ENCODE results near the gene SEC14L6. TPM values are rescaled to one million over a fixed set of nuclear protein-coding genes. Genes with fewer than 3 reads are reported as not detected.
A peak's percentile ranks its signal among the peaks of the same experiment; 100 is the strongest.
"Not testable (repeated sequence)": the region's sequence is repeated elsewhere in the genome, so short reads cannot be mapped to it uniquely, and the experiment has no call there.

The SEC14L6 gene
- not detected for total RNA-seq
- polyA plus RNA-seq, result 0.18 TPM

- H3K27me3 ChIP-seq (ENCODE audit: insufficient read depth, low read length, poor library complexity, severe bottlenecking), result no peaks in the 10 kb centered on the region
- H3K4me3 ChIP-seq (ENCODE audit: low read length), result no peak within 1 kb of the TSS
- H3K36me3 ChIP-seq (ENCODE audit: insufficient read depth, low read length), result no peaks in the 10 kb centered on the region
- Mint-ChIP-seq H3K27me3 (peaks cover 29 to 55% of the 10 kb centered on the region in 2 donors), H3K36me3 (no peaks in the 10 kb centered on the region), H3K9me3 (no peaks in the 10 kb centered on the region), H3K27ac (peak within 1 kb of the TSS in 1 of 8 donors; percentile 54), H3K4me1 (peaks cover 3 to 6% (median 4%) of the 10 kb centered on the region in 3 donors), H3K4me3 (no peak within 1 kb of the TSS)
- no peak for DNase-seq
- H3K27ac ChIP-seq (ENCODE audit: low read depth, low read length), result no peak within 1 kb of the TSS
- ChIA-PET POLR2A (no interaction called here), CTCF (no interaction called here)
- H3K4me1 ChIP-seq (ENCODE audit: insufficient read depth, low read length), result no peaks in the 10 kb centered on the region
- H3K9me3 ChIP-seq (ENCODE audit: low read length), result no peaks in the 10 kb centered on the region
These were observed at the start of gene SEC14L6 for GRCh38 chr22:30546616-30547015. Gene SEC14L6 (minus strand): TSS chr22:30546741. CDS start chr22:30546682, 59 bp downstream.

- Histone ChIP-seq H3K4me1 (ENCODE audit: insufficient read depth, low read length) (peaks cover under 1% of the 10 kb centered on the region), H3K27me3 (ENCODE audit: insufficient read depth, low read length, poor library complexity, severe bottlenecking) (no peaks in the 10 kb centered on the region), H3K4me3 (ENCODE audit: low read length) (no peak overlapping the region), H3K36me3 (ENCODE audit: insufficient read depth, low read length) (no peaks in the 10 kb centered on the region), H3K27ac (ENCODE audit: low read depth, low read length) (no peak overlapping the region), H3K9me3 (ENCODE audit: low read length) (no peaks in the 10 kb centered on the region)
- no peak overlapping the region for H3K4me3 Mint-ChIP-seq
- H3K36me3 Mint-ChIP-seq, result no peaks in the 10 kb centered on the region
- no peak overlapping the region for H3K27ac Mint-ChIP-seq
- H3K4me1 Mint-ChIP-seq, result no peaks in the 10 kb centered on the region
- H3K27me3 Mint-ChIP-seq, result peaks cover 0 to 15% of the 10 kb centered on the region in 2 donors
- ChIA-PET CTCF (interaction anchor here (0.8 kb wide), 1 partner anchor 10 kb away, joined by 3 read pairs; no protein-coding TSS in a partner anchor), POLR2A (no interaction called here)
- no peaks in the 10 kb centered on the region for H3K9me3 Mint-ChIP-seq
- DNase-seq, result no peak
These were observed 49.7 kb upstream of the SEC14L6 start for GRCh38 chr22:30596199-30596598.

- not testable (repeated sequence) for H3K9me3 ChIP-seq (ENCODE audit: low read length); H3K9me3 Mint-ChIP-seq; H3K27me3 ChIP-seq (ENCODE audit: insufficient read depth, low read length, poor library complexity, severe bottlenecking); H3K4me1 ChIP-seq (ENCODE audit: insufficient read depth, low read length); H3K4me3 Mint-ChIP-seq; DNase-seq; H3K27ac Mint-ChIP-seq
- H3K4me1 Mint-ChIP-seq, result peaks cover 0 to 13% (median 0%) of the 10 kb centered on the region in 3 donors
- H3K27me3 Mint-ChIP-seq, result peaks cover 0 to 13% of the 10 kb centered on the region in 2 donors
- peaks cover 2 to 25% (median 8%) of the 10 kb centered on the region in 3 donors for H3K36me3 Mint-ChIP-seq
- CTCF ChIA-PET, result interaction anchor here (1.0 to 1.3 kb wide), 2 partner anchors 14 to 15 kb away, joined by 3 to 5 read pairs; partner anchors contain the start of gene TCN2
- Histone ChIP-seq H3K4me3 (ENCODE audit: low read length) (peak overlapping the region; percentile 86), H3K27ac (ENCODE audit: low read depth, low read length) (peak overlapping the region; percentile 82), H3K36me3 (ENCODE audit: insufficient read depth, low read length) (peaks cover 13% of the 10 kb centered on the region)
- POLR2A ChIA-PET, result interaction anchor here (0.7 to 1.4 kb wide), 3 partner anchors 377 to 1070 kb away, joined by 3 to 4 read pairs (median 4); partner anchors contain the start of genes MORC2, PISD and TUG1
These were observed 45.8 kb upstream of the SEC14L6 start for GRCh38 chr22:30592360-30592713.

GRCh38 chr22:30591588-30592359, 45.2 kb upstream of the SEC14L6 start, which contains the start of gene PES1:
Gene PES1 (minus strand): TSS chr22:30591910. CDS start chr22:30591833, 77 bp downstream.
- no peak within 1 kb of the TSS for H3K27ac Mint-ChIP-seq
- Histone ChIP-seq H3K27ac (ENCODE audit: low read depth, low read length) (peak within 1 kb of the TSS; percentile 82), H3K36me3 (ENCODE audit: insufficient read depth, low read length) (peaks cover 19% of the 10 kb centered on the region), H3K4me1 (ENCODE audit: insufficient read depth, low read length) (peaks cover 10% of the 10 kb centered on the region), H3K27me3 (ENCODE audit: insufficient read depth, low read length, poor library complexity, severe bottlenecking) (no peaks in the 10 kb centered on the region), H3K4me3 (ENCODE audit: low read length) (peak within 1 kb of the TSS; percentile 86), H3K9me3 (ENCODE audit: low read length) (no peaks in the 10 kb centered on the region)
- ChIA-PET POLR2A (interaction anchor here (0.8 to 1.4 kb wide), 3 partner anchors 43 to 1070 kb away, joined by 3 to 7 read pairs (median 4); partner anchors contain the start of genes MORC2, PISD, SLC35E4 and TUG1), CTCF (interaction anchor here (1.0 to 1.9 kb wide), 3 partner anchors 11 to 43 kb away, joined by 3 to 7 read pairs (median 5); partner anchors contain the start of genes SLC35E4 and TCN2)
- no peaks in the 10 kb centered on the region for H3K9me3 Mint-ChIP-seq
- peaks cover 6 to 30% (median 12%) of the 10 kb centered on the region in 3 donors for H3K36me3 Mint-ChIP-seq
- H3K4me3 Mint-ChIP-seq, result no peak within 1 kb of the TSS
- peaks cover 0 to 10% of the 10 kb centered on the region in 2 donors for H3K27me3 Mint-ChIP-seq
- peak; percentile 88 to 97 (median 96) for DNase-seq
- H3K4me1 Mint-ChIP-seq, result peaks cover 0 to 13% (median 0%) of the 10 kb centered on the region in 3 donors

GRCh38 chr22:30591191-30591587, 44.6 kb upstream of the SEC14L6 start:
- peaks cover 0 to 10% of the 10 kb centered on the region in 2 donors for H3K27me3 Mint-ChIP-seq
- no peak overlapping the region for H3K4me3 Mint-ChIP-seq
- DNase-seq, result no peak
- no peaks in the 10 kb centered on the region for H3K27me3 ChIP-seq (ENCODE audit: insufficient read depth, low read length, poor library complexity, severe bottlenecking)
- H3K27ac ChIP-seq (ENCODE audit: low read depth, low read length), result peak overlapping the region; percentile 82
- CTCF ChIA-PET, result interaction anchor here (1.0 to 1.9 kb wide), 2 partner anchors 12 to 44 kb away, joined by 3 to 7 read pairs; partner anchors contain the start of gene SLC35E4
- no peak overlapping the region for H3K27ac Mint-ChIP-seq
- H3K4me1 Mint-ChIP-seq, result peaks cover 0 to 13% (median 0%) of the 10 kb centered on the region in 3 donors
- no peaks in the 10 kb centered on the region for H3K9me3 Mint-ChIP-seq
- H3K4me3 ChIP-seq (ENCODE audit: low read length), result peak overlapping the region; percentile 86
- H3K36me3 ChIP-seq (ENCODE audit: insufficient read depth, low read length), result peaks cover 25% of the 10 kb centered on the region
- peaks cover 11 to 36% (median 15%) of the 10 kb centered on the region in 3 donors for H3K36me3 Mint-ChIP-seq
- POLR2A ChIA-PET, result interaction anchor here (1.0 to 1.4 kb wide), 2 partner anchors 44 to 378 kb away, joined by 4 to 7 read pairs; partner anchors contain the start of genes MORC2, SLC35E4 and TUG1
- H3K9me3 ChIP-seq (ENCODE audit: low read length), result no peaks in the 10 kb centered on the region
- H3K4me1 ChIP-seq (ENCODE audit: insufficient read depth, low read length), result peaks cover 10% of the 10 kb centered on the region

- DNase-seq, result no peak
- H3K27ac ChIP-seq (ENCODE audit: low read depth, low read length), result no peak overlapping the region
- peaks cover 17 to 83% (median 23%) of the 10 kb centered on the region in 3 donors for H3K36me3 Mint-ChIP-seq
- H3K9me3 Mint-ChIP-seq, result no peaks in the 10 kb centered on the region
- CTCF ChIA-PET, result no interaction called here
- H3K9me3 ChIP-seq (ENCODE audit: low read length), result no peaks in the 10 kb centered on the region
- H3K4me3 ChIP-seq (ENCODE audit: low read length), result no peak overlapping the region
- H3K4me1 ChIP-seq (ENCODE audit: insufficient read depth, low read length), result peaks cover 10% of the 10 kb centered on the region
- H3K4me1 Mint-ChIP-seq, result peaks cover 0 to 13% (median 0%) of the 10 kb centered on the region in 3 donors
- peak overlapping the region in 1 of 7 donors; percentile 60 for H3K4me3 Mint-ChIP-seq
- H3K27me3 ChIP-seq (ENCODE audit: insufficient read depth, low read length, poor library complexity, severe bottlenecking), result no peaks in the 10 kb centered on the region
- POLR2A ChIA-PET, result interaction anchor here (0.6 kb wide), 1 partner anchor 533 kb away, joined by 4 read pairs; no protein-coding TSS in a partner anchor
- H3K27me3 Mint-ChIP-seq, result no peaks in the 10 kb centered on the region
- H3K27ac Mint-ChIP-seq, result peak overlapping the region in 1 of 8 donors; percentile 29
- peaks cover 67% of the 10 kb centered on the region for H3K36me3 ChIP-seq (ENCODE audit: insufficient read depth, low read length)
These were observed 39.9 kb upstream of the SEC14L6 start for GRCh38 chr22:30586414-30586813.

GRCh38 chr22:30584441-30584840, 37.9 kb upstream of the SEC14L6 start:
- no peak for DNase-seq
- H3K27ac Mint-ChIP-seq, result no peak overlapping the region
- H3K36me3 ChIP-seq (ENCODE audit: insufficient read depth, low read length), result peaks cover 86% of the 10 kb centered on the region
- no peaks in the 10 kb centered on the region for H3K4me1 ChIP-seq (ENCODE audit: insufficient read depth, low read length)
- no peaks in the 10 kb centered on the region for H3K27me3 Mint-ChIP-seq
- no peak overlapping the region for H3K4me3 ChIP-seq (ENCODE audit: low read length)
- H3K36me3 Mint-ChIP-seq, result peaks cover 21 to 99% (median 21%) of the 10 kb centered on the region in 3 donors
- no peaks in the 10 kb centered on the region for H3K27me3 ChIP-seq (ENCODE audit: insufficient read depth, low read length, poor library complexity, severe bottlenecking)
- H3K9me3 Mint-ChIP-seq, result no peaks in the 10 kb centered on the region
- peaks cover 0 to 2% (median 0%) of the 10 kb centered on the region in 3 donors for H3K4me1 Mint-ChIP-seq
- no peaks in the 10 kb centered on the region for H3K9me3 ChIP-seq (ENCODE audit: low read length)
- ChIA-PET CTCF (no interaction called here), POLR2A (no interaction called here)
- no peak overlapping the region for H3K4me3 Mint-ChIP-seq
- H3K27ac ChIP-seq (ENCODE audit: low read depth, low read length), result no peak overlapping the region
